HepG2 (cell line): ENCODE measurements around the gene ERMP1. TPM values are rescaled to one million over a fixed set of nuclear protein-coding genes. Genes with fewer than 3 reads are reported as not detected.

Experiments
- BRD4 ChIP-seq: sonication (generic); formaldehyde crosslinking; IDR thresholded peaks from 2 replicates; pipeline ENCODE4 v1.4.0; 2020; ENCODE audit warnings: missing genetic modification reagents
- CBX5 ChIP-seq: sonication (generic); formaldehyde crosslinking; IDR thresholded peaks from 2 replicates; pipeline ENCODE4 v1.4.0; 2020; ENCODE audit warnings: missing genetic modification reagents, borderline replicate concordance
- GATA4 ChIP-seq: sonication (generic); IDR thresholded peaks from 2 replicates; pipeline ENCODE4 v1.6.1; 2016; ENCODE audit warnings: antibody characterized with exemption, low read depth, borderline replicate concordance
- HOXA7 ChIP-seq: sonication (generic); formaldehyde crosslinking; IDR thresholded peaks from 2 replicates; pipeline ENCODE4 v1.8.1; 2022; ENCODE audit warnings: mild to moderate bottlenecking, missing genetic modification reagents, moderate library complexity
- MAFK ChIP-seq, 2 experiments: IDR thresholded peaks in 1 of 2; conservative IDR thresholded peaks in 1 of 2; 2 replicates each; pipeline ENCODE4 v1.6.1; 2011; ENCODE audit warnings: improper control_type of control experiment in 2 of 2, low read length in 2 of 2
- NFYC ChIP-seq: IDR thresholded peaks from 2 replicates; pipeline ENCODE4 v1.6.1; 2016; ENCODE audit warnings: missing genetic modification reagents, missing compliant biosample characterization
- SNAI1 ChIP-seq: sonication (generic); formaldehyde crosslinking; IDR thresholded peaks from 2 replicates; pipeline ENCODE4 v1.5.0; 2020; ENCODE audit warnings: mild to moderate bottlenecking, missing genetic modification reagents, borderline replicate concordance
- SRSF4 ChIP-seq: fragments of 200-400 bp; formaldehyde crosslinking; IDR thresholded peaks from one replicate; pipeline ENCODE4 v1.6.1; 2018; ENCODE audit warnings: mild to moderate bottlenecking, low read depth, low read length, moderate library complexity; ENCODE audit not compliant: poor library complexity, severe bottlenecking
- ZMYM4 ChIP-seq: sonication (generic); formaldehyde crosslinking; IDR thresholded peaks from 2 replicates; pipeline ENCODE4 v1.8.1; 2023; ENCODE audit warnings: mild to moderate bottlenecking, missing genetic modification reagents
- ZNF256 ChIP-seq: sonication (generic); formaldehyde crosslinking; conservative IDR thresholded peaks from 2 replicates; pipeline ENCODE4 v1.4.0; 2020; ENCODE audit warnings: missing genetic modification reagents
- ZNF329 ChIP-seq: sonication (generic); formaldehyde crosslinking; IDR thresholded peaks from 2 replicates; pipeline ENCODE4 v1.9.0; 2021; ENCODE audit warnings: low read depth, mild to moderate bottlenecking, missing genetic modification reagents
- ZNF446 ChIP-seq: sonication (generic); formaldehyde crosslinking; IDR thresholded peaks from 2 replicates; pipeline ENCODE4 v1.5.0; 2020; ENCODE audit warnings: mild to moderate bottlenecking, missing genetic modification reagents
- ZNF543 ChIP-seq: sonication (generic); formaldehyde crosslinking; IDR thresholded peaks from 2 replicates; pipeline ENCODE4 v1.4.0; 2020; ENCODE audit warnings: mild to moderate bottlenecking, missing genetic modification reagents
- ZNF619 ChIP-seq: sonication (generic); formaldehyde crosslinking; IDR thresholded peaks from 2 replicates; pipeline ENCODE4 v1.4.0; 2020; ENCODE audit warnings: mild to moderate bottlenecking, missing genetic modification reagents
- ZNF850 ChIP-seq: sonication (generic); formaldehyde crosslinking; conservative IDR thresholded peaks from 2 replicates; pipeline ENCODE4 v1.9.0; 2021; ENCODE audit warnings: mild to moderate bottlenecking, missing genetic modification reagents
- ZSCAN20 ChIP-seq: sonication (generic); formaldehyde crosslinking; IDR thresholded peaks from 2 replicates; pipeline ENCODE4 v1.4.0; 2020; ENCODE audit warnings: missing genetic modification reagents, mild to moderate bottlenecking, borderline replicate concordance
- polyA plus RNA-seq, 8 experiments: library from polyadenylated mRNA; depleted of rRNA in 3 of 8; stranded (reverse) in 7 of 8; unstranded in 1 of 8; fragments of >200 nt; fragmentation: Illumina TruSeq in 4 of 8; extraction: Trizol in 4 of 8; gene quantifications; 2 replicates each; pipeline versions ENCODE4 v1.2.1 to v1.2.3, GENCODE V29; 2011 to 2016; ENCODE audit warnings: low read depth in 4 of 8, missing spikeins in 1 of 8, mixed read lengths in 1 of 8; ENCODE audit not compliant: insufficient read depth in 1 of 8
- total RNA-seq, 5 experiments: library from RNA; depleted of rRNA; stranded (reverse); fragments of >200 nt; fragmentation: Illumina TruSeq; extraction: Trizol; gene quantifications; 2 replicates each; pipeline ENCODE4 v1.2.3, GENCODE V29; 2016; ENCODE audit warnings: low read depth in 1 of 5
- TF ChIP-seq, protein P1 (sequence below): IDR thresholded peaks from 2 replicates; pipeline ENCODE4 v1.6.1; 2016; ENCODE audit warnings: low read depth
- TF ChIP-seq, protein P2 (sequence below): sonication (generic); formaldehyde crosslinking; IDR thresholded peaks from 2 replicates; pipeline ENCODE4 v1.4.0; 2020; ENCODE audit warnings: missing genetic modification reagents
- TF ChIP-seq, protein P3 (sequence below): IDR thresholded peaks from 2 replicates; pipeline ENCODE4 v1.6.1; 2018; ENCODE audit warnings: missing genetic modification reagents
- TF ChIP-seq, protein P4 (sequence below): sonication (generic); formaldehyde crosslinking; IDR thresholded peaks from 2 replicates; pipeline ENCODE4 v1.4.0; 2020; ENCODE audit warnings: mild to moderate bottlenecking, missing genetic modification reagents

Gene ERMP1
- total and polyA plus RNA-seq, 2 of the 13 experiments (the other 11 are each of a cell fraction or from before 2014, with no cell fraction given): 40.9 to 65.4 TPM

DNA sequence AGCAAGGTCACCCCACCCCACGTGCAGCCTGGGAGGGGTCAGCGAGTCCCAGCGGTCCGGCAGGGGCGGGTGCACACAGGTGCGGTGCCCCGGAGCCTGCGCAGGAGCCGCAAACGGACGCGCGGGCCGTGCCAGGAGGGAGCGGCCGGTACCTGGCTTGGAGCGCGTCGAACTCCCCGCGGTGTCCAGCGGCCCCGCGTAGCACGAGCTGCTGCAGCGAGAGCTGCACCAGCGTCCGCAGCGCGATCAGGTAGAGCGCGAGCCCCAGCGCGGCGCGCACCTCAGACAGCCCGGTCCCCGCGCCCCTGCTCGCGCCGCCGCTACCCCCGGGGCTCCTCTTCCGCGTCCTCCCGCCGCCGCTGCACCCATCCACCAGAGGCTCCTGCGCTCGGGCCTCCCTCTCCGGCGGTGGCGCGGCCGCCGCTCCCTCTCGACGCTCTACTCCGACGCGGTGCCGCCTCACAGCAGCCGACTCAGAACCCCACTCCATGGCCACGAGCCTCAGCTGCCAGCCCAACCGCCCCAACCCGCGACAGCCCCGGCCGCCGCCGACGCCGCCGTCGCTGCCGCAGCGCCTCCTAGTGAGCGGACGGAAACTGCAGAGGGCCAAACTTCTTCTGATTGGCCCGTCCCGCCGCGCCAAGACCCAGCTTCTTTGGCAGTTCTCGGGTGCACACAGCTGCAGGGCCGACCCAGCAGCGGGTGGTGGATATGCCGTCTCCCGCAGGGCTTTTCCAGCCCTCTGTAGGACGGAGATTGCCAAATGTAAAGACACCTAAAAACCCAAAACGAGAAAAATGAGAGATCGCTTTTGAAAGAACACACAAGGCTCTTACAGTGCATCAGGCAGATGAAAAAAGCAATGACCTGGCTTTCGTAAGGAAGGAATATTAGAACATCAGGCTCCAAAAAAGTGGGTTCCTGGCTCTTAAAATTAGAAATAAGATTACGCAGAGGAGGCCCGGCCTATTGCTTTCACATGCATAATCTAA, at the start of gene ERMP1 (continued):
- TF ChIP-seq, protein P1, sequence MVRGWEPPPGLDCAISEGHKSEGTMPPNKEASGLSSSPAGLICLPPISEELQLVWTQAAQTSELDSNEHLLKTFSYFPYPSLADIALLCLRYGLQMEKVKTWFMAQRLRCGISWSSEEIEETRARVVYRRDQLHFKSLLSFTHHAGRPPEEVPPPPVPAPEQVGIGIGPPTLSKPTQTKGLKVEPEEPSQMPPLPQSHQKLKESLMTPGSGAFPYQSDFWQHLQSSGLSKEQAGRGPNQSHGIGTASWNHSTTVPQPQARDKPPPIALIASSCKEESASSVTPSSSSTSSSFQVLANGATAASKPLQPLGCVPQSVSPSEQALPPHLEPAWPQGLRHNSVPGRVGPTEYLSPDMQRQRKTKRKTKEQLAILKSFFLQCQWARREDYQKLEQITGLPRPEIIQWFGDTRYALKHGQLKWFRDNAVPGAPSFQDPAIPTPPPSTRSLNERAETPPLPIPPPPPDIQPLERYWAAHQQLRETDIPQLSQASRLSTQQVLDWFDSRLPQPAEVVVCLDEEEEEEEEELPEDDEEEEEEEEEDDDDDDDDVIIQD (CRISPR knock-in tag): peak; percentile 28; the same call in 1 of the 2 replicates
- TF ChIP-seq HOXA7 (CRISPR knock-in tag) (no peak), SRSF4 (peak; percentile 40), BRD4 (CRISPR knock-in tag) (peak; percentile 85), ZNF329 (0 out of 2 replicates have a peak, but pooled peaks have one; percentile 31), SNAI1 (CRISPR knock-in tag) (no peak), ZNF850 (peak; percentile 86; the same call in 1 of the 2 replicates), ZNF619 (CRISPR knock-in tag) (no peak), CBX5 (peak; percentile 38; the same call in 1 of the 2 replicates), ZNF446 (CRISPR knock-in tag) (peak; percentile 69), ZMYM4 (CRISPR knock-in tag) (peak; percentile 80), NFYC (peak; percentile 78), ZNF256 (CRISPR knock-in tag) (peak; percentile 64; the same call in 1 of the 2 replicates), ZNF543 (no peak), ZSCAN20 (CRISPR knock-in tag) (peak; percentile 92; the same call in 1 of the 2 replicates), GATA4 (no peak), MAFK (conservative IDR thresholded peaks at IDR 0.05 in 1 of 2, IDR thresholded peaks at IDR 0.05 in 1 of 2; ENCODE audit: low read length in 2 of 2) (no peak)
- TF ChIP-seq, protein P2, sequence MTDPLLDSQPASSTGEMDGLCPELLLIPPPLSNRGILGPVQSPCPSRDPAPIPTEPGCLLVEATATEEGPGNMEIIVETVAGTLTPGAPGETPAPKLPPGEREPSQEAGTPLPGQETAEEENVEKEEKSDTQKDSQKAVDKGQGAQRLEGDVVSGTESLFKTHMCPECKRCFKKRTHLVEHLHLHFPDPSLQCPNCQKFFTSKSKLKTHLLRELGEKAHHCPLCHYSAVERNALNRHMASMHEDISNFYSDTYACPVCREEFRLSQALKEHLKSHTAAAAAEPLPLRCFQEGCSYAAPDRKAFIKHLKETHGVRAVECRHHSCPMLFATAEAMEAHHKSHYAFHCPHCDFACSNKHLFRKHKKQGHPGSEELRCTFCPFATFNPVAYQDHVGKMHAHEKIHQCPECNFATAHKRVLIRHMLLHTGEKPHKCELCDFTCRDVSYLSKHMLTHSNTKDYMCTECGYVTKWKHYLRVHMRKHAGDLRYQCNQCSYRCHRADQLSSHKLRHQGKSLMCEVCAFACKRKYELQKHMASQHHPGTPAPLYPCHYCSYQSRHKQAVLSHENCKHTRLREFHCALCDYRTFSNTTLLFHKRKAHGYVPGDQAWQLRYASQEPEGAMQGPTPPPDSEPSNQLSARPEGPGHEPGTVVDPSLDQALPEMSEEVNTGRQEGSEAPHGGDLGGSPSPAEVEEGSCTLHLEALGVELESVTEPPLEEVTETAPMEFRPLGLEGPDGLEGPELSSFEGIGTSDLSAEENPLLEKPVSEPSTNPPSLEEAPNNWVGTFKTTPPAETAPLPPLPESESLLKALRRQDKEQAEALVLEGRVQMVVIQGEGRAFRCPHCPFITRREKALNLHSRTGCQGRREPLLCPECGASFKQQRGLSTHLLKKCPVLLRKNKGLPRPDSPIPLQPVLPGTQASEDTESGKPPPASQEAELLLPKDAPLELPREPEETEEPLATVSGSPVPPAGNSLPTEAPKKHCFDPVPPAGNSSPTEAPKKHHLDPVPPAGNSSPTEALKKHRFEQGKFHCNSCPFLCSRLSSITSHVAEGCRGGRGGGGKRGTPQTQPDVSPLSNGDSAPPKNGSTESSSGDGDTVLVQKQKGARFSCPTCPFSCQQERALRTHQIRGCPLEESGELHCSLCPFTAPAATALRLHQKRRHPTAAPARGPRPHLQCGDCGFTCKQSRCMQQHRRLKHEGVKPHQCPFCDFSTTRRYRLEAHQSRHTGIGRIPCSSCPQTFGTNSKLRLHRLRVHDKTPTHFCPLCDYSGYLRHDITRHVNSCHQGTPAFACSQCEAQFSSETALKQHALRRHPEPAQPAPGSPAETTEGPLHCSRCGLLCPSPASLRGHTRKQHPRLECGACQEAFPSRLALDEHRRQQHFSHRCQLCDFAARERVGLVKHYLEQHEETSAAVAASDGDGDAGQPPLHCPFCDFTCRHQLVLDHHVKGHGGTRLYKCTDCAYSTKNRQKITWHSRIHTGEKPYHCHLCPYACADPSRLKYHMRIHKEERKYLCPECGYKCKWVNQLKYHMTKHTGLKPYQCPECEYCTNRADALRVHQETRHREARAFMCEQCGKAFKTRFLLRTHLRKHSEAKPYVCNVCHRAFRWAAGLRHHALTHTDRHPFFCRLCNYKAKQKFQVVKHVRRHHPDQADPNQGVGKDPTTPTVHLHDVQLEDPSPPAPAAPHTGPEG (CRISPR knock-in tag): peak; percentile 80
- TF ChIP-seq, protein P3, sequence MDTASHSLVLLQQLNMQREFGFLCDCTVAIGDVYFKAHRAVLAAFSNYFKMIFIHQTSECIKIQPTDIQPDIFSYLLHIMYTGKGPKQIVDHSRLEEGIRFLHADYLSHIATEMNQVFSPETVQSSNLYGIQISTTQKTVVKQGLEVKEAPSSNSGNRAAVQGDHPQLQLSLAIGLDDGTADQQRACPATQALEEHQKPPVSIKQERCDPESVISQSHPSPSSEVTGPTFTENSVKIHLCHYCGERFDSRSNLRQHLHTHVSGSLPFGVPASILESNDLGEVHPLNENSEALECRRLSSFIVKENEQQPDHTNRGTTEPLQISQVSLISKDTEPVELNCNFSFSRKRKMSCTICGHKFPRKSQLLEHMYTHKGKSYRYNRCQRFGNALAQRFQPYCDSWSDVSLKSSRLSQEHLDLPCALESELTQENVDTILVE (CRISPR knock-in tag): no peak; the same call in 1 of the 2 replicates
- TF ChIP-seq, protein P4, sequence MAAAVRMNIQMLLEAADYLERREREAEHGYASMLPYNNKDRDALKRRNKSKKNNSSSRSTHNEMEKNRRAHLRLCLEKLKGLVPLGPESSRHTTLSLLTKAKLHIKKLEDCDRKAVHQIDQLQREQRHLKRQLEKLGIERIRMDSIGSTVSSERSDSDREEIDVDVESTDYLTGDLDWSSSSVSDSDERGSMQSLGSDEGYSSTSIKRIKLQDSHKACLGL (CRISPR knock-in tag): peak; percentile 61; the same call in 1 of the 2 replicates
